ENCODE results near the gene RBM45. TPM values are rescaled to one million over a fixed set of nuclear protein-coding genes. Genes with fewer than 3 reads are reported as not detected.

RBM45 gene
- total RNA-seq, 4 donors from 2014 or later = 6.8 to 16.9 (median 8.2) TPM

GRCh38 chr2:178160601-178161000 is 48.4 kb downstream of the RBM45 start:
- no peak for TF ChIP-seq CTCF (IDR thresholded peaks at IDR 0.05)
- no peak for DNase-seq (ENCODE audit: low spot score)
- ATAC-seq (ENCODE audit: low FRiP score) = no peak

- DNase-seq (ENCODE audit: low spot score) = no peak
- ATAC-seq (ENCODE audit: low FRiP score) = peak; percentile 51
- no peak for TF ChIP-seq CTCF (IDR thresholded peaks at IDR 0.05)
These were observed 51.2 kb downstream of the RBM45 start for GRCh38 chr2:178163395-178163794.

- DNase-seq (ENCODE audit: low spot score) = no peak
- ATAC-seq (ENCODE audit: low FRiP score) = no peak
- no peak for TF ChIP-seq CTCF (IDR thresholded peaks at IDR 0.05)
These were observed 51.7 kb downstream of the RBM45 start for GRCh38 chr2:178163911-178164310.

GRCh38 chr2:178173657-178174056 is 61.4 kb downstream of the RBM45 start:
- TF ChIP-seq CTCF (IDR thresholded peaks at IDR 0.05) = no peak

GRCh38 chr2:178177066-178177679 is 64.9 kb downstream of the RBM45 start:
- ATAC-seq (ENCODE audit: low FRiP score) = no peak
- no peak for TF ChIP-seq CTCF (IDR thresholded peaks at IDR 0.05)
- DNase-seq (ENCODE audit: low spot score) = no peak

More at GRCh38 chr2:178173657-178174056, 61.4 kb downstream of the RBM45 start:
- DNase-seq (ENCODE audit: low spot score) (no peak), ATAC-seq (ENCODE audit: low FRiP score) (no peak)

Small RNA genes lying within 50 kb of the gene (small RNA-seq; reads per million reads assigned to genes)
- gene AC011998.1 (not detected), gene RNU5E-9P (not detected)

Other genes with a start within 250 kb of the RBM45 start
- gene PDE11A, start 39.7 kb upstream of the RBM45 start, total RNA-seq = under 1 TPM in 2 of 4 donors, not detected in 2; 0.16 to 0.65 TPM
- gene OSBPL6, start 82.1 kb downstream of the RBM45 start, total RNA-seq = 1 to 10 TPM; 1.1 to 2.0 (median 1.6) TPM